Right forelimb (tissue), 1 donor: ENCODE data around the gene CTU1.
A peak's percentile ranks its signal among the peaks of the same experiment; 100 is the strongest.

Experiments used
- DNase-seq: peaks from one replicate; pipeline ENCODE4 v3.0.0-alpha.2; 2018

CTU1 gene

DNA sequence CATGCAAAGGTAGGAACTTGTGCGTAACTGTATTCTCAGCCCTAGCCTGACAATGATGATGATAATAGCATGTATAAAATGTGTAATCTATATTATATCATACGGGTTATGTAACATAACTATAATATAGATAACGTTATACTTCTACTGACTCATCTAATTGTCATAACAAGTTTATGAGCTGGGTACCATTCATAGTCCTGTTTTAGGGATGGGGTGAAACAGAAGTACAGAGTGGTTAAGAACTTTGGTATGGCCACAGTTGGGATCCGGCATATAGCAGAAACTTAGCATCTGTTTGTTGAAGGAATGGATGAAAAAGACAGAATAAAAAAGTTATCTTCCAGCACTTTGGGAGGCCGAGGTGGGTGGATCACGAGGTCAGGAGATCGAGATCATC is 5.2 kb downstream of the CTU1 start:
- DNase-seq = no peak

DNA sequence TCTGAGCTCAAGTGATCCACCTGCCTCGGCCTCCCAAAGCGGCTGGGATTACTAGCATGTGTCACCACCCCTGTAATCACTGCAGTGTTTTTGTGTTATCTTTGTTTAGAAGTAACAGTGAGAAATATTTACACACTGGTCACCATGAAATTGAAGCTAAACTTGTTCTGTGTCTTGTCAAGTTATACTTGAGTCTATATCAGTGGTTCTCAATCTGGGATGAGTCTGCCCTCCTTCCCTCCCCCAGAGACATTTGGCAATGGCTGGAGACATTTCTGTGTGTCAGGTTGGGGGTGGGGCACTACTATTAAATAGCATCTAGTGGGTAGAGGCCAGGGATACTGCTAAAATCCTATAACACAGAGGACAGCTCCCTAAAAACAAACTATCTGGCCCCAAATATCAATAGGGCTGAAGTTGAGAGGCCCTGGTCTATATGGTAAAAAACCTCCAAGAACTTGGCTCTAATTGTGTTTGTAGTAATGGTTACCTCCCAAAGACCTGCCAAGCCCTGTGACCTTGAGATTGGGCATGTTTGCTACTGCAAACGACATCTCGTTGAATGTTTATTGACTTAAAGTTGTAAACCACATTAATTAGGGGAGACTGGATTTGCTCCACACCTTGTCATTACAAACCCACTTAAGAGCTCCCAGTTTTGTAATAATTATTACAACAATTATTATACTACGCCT is 6.9 kb downstream of the CTU1 start:
- DNase-seq = no peak

DNA sequence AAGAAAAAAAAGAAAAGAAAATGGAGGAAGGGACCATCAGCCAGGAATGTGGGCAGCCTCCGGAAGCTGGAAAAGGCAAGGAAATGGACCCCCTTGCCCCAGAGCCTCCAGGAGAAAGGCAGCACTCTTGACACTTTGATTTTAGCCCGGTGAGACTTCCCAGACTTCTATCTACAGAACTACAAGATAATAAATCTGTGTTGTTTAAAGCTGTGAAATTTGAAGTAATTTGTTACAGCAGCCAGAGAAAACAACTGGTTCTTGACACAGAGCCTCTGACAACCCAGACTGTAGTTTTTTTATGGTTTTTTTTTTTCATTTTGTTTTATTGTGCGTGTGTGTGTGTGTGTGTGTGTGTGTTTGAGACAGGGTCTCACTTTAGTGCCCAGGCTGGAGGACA is 7.6 kb downstream of the CTU1 start:
- no peak for DNase-seq

DNA sequence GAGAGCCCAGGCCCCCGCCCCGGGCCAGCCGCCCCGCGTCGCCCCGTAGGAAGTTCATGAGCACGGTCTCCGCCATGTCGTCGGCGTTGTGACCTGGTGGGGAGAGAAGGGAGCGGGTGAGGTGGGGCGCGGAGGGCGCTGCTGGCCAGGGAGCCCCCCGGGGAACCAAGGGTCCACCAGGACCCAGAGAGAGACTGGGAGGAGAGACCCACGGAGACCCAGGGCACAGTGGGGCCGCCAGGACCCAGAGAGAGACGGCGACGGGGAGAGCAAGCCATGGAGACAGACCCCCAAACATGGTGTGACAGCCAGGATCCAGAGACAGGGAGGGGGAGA is 9.2 kb downstream of the CTU1 start:
- no peak for DNase-seq

DNA sequence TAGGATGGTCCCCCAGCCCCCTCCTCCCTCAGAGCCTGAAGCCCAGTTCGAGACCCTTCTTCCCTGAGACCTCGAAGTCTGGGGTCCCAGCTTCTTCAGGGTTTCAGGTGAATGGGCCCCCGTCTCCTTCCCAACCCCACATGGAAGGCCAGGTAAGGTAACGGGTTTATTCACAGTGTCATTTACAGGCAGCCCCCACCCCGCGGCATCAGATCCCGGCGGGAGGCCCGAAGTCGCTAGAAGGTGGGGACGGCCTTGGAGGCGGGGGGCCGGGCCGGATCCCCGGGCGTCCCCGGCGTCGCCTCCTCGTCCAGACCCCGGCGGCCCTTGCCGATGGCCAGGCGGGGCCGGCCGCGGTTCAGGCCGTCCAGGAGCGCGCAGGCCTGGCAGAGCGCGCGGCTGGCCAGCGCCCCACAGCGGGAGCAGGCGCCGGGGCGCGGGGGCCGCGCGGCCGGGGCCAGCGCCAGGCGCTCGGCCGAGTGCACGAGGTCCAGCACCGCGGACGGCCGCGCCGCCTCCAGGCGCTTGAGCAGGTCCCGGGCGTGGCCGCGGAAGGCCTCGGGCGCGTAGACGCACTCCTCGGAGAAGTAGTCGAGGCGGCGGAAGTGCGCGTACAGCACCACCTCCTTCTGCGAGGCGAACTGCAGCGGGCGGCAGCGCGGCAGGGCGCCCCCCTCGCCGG is 9.7 kb downstream of the CTU1 start:
- peak; percentile 63 for DNase-seq

DNA sequence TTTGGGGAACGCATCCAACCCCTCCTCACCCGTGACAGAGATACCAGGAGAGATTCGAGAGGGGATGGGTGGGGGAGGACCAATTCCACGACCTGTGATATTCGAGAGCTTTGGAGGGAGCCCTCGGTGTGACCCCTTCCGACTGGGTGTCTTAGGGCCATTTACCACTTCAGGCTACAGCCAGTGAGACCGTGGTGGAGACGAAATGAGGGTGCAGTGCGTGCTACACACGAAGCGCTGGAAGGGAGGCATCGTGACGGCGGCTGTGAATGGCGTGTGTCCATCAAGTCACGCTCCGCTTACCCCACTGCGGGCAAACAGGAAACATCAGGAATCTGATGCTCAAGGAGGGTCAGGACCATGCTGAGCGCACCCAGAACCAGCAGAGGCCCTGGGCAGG is 10.4 kb downstream of the CTU1 start:
- DNase-seq = no peak

DNA sequence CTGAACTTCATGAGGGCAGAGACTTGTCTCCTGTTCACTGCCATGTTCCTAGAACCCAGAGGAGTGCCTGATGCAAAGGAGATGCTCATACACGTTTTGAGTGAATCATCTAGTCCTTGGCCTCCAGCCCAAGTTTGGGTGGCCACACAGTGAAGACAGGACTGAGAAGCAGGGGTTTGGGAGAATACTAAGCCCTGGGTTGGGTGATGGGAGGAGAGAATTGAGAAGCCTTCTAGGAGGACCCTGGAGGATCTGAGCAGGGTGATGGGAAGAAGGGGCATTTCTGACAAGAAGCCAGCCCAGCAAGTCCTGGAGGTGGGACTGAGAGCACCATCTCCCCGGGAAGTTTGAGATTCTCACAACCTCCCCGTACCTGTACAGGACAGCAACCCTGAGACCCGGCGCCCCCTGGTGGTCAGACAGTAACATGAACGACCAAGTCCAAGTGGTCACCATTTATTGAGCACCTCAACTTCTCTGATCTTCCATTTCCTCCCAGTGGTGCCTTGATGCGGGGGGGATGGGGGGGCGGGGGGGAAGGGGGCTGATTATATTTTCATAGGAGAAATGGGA is 11.0 kb downstream of the CTU1 start:
- peak; percentile 69 for DNase-seq

DNA sequence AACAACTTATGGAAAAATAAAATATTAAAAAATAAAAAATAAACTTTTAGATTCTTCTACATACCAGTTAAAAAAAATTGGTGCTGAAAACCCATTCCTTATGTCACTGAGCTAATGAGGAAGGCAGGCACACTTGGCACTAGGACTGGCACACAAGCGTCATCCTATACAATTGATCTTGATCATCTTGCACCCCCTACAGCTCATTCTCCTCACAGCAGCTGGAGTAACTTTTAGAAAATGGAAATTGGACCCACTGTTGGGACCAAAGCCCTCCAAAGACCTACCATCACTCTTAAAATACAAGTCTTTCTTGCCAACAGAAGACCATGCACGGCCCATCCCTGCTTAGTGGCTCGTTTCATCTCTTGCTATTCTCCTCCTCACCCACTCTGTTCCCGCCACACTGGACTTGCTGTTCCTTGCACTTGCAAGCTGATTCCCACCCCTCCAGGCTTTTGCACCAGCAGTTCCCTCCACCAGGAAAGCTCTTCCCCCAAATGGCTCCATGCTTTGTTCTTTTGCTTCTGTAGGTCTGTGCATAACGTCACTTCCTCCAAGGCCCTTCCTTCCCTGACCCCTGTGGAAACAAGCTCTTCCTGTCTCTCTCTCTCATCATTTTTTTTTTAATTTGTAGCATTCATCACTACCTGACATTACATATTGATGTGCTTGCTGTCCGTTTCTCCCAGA is 11.6 kb downstream of the CTU1 start:
- no peak for DNase-seq

DNA sequence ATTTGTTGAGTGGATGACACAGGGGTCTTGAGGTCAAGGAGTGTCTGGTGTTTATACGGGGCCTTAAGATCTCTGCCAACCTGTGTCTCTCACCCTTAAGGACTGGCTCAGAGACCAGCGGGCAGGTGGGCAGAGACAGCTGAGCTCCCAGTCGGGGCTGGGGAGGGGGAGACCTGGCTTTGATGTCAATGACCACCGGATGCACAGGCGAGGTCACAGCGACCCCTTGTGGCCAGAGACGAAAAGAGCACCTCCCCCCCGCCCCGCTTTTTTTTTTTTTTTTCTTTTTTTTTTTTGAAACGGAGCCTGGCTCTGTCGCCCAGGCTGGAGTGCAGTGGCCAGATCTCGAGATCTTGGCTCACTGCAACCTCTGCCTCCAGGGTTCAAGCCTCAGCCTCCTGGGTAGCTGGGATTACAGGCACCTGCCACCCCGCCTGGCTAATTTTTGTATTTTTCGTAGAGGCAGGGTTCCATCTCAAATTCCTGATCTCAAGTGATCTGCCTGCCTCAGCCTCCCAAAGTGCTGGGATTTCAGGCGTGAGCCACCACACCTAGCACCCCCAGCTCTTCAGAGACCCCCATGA is 13.4 kb downstream of the CTU1 start:
- no peak for DNase-seq

DNA sequence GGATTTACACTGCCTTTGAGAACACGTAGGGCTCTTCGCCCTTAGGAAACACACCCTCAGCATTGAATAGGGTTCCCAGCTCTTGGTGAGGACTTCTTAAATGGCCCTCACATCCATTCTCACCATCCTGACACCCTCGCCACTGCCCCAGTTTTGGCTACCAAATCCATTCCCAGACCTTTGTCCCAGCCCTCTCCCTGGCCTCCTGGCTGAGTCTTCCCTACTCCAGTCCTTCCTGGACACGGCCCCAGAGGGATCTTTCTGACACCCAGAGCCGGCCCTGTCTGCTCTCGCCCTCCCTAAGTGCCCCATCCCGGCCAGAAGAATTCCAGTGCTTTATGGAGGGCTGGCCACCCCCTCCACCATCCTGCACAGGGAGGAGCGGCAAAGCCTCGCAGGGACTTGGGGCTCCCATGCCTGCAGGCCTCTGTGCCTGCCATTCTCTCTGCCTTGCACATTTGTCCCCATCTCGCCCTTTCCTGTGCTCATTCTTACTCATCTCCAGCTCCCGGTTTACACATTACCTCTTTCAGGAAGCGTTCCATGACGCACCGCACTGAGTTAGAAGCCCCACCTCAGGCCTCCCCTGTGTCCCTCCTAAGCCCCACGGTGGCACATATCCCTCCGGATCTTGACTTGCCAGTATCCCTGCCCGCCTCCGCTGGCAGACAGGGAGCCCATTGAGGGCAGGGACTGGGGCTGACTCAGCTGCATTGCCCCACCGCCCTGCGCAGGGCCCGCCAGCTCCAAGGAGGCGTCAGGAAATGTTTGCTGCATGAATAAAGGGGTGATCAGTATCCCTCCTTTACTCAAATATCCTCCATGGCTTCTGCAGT is 14.5 kb downstream of the CTU1 start:
- no peak for DNase-seq

DNA sequence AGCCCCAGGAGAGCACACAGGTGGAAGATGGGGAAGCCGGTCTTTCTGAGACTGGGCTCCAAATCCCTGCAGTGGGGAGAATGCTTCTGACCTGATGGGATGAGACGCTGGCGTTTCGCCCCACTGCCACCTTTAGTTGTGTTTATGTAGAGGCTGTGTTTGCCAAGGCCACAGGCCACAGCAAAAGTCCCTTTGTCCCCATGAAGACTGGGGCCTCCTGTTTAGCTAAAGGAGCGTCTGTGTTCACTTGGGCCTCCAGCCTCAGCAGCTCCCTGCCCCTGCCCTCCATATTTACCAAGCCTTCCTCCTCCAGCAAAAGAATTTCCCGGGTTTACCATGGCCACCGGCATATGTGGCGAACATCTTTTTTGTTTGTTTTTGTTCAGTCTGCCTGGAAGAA is 15.1 kb downstream of the CTU1 start:
- no peak for DNase-seq

DNA sequence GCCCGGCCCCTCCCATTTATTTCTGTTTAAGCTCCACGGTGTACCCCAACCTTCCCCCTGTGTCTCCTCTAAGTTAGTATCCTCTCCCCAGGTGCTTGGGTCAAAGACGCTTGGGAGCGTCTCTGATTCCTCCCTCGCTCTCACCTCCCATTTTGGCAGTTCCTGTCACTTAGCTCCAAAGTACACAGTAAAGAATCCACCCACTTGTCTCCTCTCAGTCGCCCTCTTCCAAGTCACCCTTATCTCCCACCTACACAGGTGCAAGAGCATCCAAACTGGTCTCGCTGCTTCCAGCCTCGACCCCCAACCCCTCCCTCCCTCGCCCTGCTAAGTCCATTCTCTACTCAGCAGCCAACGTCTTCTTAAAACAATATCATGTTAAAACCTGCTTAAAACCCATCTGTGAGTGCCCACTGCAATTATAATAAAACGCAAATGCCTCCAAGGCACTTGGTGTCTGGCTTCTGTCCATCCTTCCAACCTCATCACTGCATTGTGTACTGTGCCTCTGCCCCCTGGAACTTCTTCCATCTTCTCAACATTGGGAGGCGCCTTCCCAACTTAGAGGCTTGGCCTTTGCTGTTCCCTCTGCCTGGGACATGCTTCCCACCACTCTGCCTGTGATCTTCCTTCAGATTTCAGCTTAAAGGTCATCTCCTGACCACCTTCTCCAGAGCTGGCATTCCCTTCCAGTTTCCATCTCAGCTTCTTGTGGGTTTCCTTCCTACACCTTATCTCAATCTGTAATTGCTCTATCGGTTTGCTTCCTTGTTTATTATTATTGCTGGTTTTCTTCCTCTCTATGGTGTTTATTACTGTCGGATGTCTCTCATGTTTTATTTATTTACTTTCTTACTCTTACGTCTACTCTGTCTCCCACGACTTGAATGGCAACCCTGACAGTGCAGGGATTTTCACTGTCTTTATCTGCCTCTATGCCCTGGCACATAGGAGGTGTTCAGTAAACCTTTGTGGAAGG is 16.0 kb downstream of the CTU1 start:
- no peak for DNase-seq

DNA sequence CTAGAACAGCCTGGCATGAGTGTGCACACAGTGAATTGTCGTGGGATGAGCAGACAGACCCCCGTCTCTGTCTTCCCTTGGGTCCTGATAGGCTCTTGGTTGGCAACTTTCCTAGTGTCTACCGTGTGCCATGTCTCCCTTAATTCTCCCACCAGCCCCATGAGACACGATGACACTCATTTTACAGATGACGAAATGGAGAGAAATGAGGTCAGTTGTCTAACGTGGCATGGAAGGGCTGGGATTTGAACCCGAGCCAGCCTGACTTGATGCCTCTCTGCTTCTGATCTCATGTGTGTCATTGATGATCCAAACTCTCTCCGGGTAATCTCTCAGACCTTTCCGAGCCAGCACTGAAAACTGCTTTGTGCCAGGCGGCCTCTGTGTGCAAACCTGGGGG is 17.1 kb downstream of the CTU1 start:
- DNase-seq = no peak

DNA sequence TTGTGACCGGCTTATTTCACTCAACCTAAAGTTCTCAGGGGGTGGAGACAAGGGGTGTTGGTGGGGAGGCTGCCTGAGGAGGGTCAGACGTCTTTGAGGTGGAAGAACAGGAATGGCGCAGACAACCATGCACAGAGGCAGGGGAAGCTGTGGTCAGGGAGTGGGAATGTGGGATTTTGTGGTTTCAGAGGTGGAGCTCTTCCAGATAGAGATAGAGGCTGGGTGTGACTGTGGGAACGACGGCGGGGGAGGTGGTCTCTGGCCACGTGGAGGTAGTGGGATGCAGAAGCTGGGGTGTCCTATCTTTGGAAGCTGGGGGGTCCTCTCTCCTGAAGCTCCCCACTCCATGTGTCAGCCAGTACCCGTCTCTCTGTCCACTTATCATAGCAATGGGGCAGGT is 17.7 kb downstream of the CTU1 start:
- no peak for DNase-seq

DNA sequence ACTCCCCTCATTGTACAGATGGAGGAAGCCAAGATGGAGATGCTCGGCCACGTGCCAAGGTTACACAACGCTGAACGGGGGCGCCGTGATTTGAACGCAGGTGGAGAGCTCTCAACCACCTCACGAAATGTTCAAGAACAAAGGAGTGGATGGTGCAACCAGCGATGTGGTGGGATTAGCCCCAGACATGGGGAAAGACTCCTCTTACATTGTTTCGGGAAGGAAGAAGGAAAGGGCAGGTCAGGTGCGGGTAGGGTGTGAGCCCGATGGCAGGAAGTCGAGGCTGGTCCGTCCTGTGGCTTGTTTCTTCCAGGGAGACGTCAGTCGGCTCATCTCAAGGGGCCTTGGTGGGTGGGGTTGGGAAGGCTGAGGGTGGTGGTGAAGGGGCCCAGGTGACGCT is 18.4 kb downstream of the CTU1 start:
- no peak for DNase-seq

DNA sequence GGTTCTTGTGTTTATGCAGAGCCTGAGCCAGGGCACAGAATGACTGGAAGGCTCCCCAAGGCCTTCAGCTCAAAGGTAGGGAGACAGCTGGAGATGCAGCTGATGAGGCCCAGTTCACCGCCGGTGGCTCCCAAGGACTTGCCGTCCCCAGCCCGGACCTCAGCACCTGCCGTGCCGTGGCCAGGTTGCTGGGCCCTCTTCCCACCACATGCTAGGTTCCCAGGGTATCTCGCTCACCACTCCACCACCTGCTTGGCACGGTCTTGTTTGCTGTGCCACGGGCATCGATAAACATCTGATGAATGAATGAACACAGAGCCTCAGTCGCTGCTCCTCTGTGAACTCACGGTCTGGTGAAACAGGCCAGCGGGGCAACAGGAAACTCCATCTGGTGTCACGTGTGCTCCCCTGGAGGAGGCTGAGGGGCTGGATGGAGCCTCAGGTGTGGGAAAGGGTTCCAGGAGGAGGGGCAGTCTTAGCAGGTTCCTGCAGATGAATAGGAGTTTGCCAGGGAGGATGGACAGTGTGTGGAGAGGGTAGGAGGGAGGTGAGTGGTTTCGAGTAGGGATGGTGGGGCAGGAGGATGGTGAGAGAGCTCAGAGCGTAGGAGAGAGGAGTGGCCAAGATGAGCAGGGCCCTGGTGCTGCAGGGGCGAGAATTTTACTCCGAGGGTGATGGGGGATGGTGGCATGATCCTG is 21.9 kb downstream of the CTU1 start:
- no peak for DNase-seq

DNA sequence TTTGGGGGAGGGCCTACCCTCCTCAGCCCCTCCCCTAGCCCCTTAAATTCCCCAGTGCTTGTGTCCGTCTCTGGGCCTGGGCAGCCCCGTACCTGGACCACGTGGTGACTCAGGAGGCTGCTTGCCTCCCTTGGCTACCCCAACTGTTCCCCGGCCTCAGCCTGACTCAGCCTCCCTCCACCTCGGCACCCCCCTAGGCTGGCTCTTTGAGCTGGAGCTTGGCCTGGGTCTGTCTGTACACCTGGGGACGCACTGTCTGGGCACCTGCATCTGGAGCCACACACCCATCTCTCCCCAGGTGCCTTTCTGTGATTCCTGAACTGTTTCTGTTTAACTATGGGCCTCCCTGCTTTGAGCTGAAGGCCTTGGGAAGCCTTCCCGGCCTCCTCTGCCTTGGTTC is 23.7 kb downstream of the CTU1 start:
- no peak for DNase-seq

DNA sequence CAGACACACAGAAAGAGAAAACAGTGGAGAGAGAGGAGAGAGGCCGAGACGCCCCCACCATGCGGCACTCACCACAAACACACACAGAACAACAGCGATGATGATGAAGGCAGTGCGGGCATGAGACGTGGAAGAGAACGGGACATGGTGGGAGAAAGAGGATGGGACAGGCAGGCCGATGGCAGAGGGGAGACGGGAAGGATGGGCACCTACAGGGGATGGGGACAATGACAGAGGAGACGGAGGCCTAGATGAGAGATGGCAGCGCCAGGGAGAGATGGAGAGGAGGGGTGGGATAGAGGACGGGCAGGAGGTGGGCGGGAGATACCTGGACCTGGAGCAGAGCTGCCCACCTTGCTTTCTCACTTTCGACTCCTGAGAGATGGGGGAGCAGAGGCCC is 24.4 kb downstream of the CTU1 start:
- no peak for DNase-seq

DNA sequence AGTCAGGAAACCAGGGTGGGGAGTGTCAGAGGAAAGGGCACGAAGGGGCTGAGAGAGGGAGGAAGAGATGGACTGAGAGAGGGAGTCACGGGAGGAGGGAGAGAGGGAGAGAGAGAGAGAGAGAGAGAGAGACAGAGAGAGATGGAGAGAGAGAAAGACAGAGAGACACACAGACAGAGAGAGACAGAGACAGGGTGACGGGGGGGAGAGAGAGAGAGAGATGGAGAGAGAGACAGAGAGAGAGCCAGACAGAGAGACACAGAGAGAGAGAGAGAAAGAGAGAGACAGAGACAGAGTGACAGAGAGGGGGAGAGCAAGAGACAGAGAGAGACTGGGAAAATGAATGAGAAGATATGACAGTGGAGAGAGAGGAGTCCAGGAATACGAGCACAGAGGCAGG is 25.0 kb downstream of the CTU1 start:
- DNase-seq = no peak

DNA sequence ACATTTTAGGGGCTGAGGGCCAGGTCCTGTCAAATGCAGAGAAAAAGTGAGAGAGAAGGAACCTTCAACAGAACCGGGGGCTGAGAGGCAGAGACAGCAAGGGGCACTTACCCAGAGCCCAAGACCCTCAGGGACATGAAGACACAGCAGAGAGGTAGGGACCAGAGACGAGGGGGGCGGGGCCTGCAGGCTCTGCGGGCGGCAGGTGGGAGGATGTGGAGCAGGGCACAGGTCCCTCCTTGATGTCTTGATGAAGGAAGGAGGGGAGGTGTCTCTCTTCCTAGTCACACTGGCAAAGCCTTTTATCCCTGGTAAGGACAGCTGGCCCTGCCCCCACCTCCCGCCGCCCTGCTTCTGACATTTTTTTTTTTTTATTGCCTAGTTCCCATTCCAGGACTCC is 25.6 kb downstream of the CTU1 start, which contains the start of gene KLK14:
TSS of gene KLK14 (minus strand) at position 277 of the 400 bp plus-strand sequence. CDS start at position 4, 273 bp downstream.
- DNase-seq = no peak

DNA sequence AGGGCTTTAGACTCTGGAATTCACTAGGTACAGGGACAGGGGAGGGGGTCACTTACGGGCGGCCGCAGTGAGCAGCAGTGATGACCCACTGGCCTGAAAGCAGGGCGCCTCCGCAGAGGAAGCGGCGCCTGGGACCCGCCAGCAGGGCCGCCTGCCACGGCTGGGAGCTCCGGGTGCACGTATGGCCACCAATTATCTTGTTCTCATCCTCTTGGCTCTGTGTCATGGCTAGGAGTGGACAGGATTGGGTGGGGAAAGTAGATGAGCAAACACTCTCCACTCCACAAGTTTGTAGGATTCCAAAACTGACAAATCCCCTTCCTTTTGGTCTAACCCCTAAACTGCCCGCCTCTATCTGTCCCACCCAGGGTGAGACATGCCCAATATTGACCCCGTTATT is 26.7 kb downstream of the CTU1 start:
- no peak for DNase-seq
